ENCODE data around the gene MTHFD1L. TPM values are rescaled to one million over a fixed set of nuclear protein-coding genes. Genes with fewer than 3 reads are reported as not detected.

Gene MTHFD1L
- total RNA-seq, 4 donors from 2014 or later = 4.3 to 23.1 (median 4.7) TPM

DNA sequence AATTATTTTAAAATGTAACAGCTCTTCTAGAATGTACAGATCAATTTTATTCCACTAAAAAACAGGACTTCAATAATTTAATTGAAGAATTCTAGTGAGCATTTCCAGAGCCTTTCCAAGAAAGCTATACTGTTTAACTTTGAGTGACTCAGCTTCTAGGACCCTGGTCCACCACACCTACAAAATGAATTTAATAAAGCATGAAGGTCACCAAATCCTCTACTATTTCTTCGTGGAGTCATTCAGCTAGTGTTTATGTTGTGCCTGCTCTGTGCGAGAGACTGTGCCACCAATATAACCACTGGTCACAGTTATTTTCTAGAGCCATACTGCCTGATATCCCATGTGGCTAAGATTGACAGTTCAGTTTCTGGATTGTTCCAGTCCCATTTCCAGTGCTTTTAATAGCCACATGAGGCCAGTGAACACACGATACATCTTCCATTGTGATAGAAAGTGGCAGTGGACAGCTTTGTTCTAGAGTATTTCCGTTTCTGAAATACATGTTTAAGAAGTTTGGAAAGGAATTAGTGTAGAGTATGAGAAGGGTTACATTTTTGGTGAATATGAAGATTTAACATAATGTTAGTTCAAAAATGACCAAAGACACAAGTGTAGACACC lies 160.7 kb downstream of the MTHFD1L start:
- no peak overlapping the region for H3K27ac ChIP-seq
- no peak overlapping the region for H3K4me3 ChIP-seq
- no peaks in the 10 kb centered on the region for H3K9me3 ChIP-seq
- DNase-seq = no peak
- H3K4me1 ChIP-seq = peaks cover 0 to 12% (median 0%) of the 10 kb centered on the region in 4 donors
- no peaks in the 10 kb centered on the region for H3K27me3 ChIP-seq
- no peak for TF ChIP-seq POLR2A (IDR thresholded peaks at IDR 0.05)
- TF ChIP-seq, protein P1, sequence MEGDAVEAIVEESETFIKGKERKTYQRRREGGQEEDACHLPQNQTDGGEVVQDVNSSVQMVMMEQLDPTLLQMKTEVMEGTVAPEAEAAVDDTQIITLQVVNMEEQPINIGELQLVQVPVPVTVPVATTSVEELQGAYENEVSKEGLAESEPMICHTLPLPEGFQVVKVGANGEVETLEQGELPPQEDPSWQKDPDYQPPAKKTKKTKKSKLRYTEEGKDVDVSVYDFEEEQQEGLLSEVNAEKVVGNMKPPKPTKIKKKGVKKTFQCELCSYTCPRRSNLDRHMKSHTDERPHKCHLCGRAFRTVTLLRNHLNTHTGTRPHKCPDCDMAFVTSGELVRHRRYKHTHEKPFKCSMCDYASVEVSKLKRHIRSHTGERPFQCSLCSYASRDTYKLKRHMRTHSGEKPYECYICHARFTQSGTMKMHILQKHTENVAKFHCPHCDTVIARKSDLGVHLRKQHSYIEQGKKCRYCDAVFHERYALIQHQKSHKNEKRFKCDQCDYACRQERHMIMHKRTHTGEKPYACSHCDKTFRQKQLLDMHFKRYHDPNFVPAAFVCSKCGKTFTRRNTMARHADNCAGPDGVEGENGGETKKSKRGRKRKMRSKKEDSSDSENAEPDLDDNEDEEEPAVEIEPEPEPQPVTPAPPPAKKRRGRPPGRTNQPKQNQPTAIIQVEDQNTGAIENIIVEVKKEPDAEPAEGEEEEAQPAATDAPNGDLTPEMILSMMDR (IDR thresholded peaks at IDR 0.05) = no peak
- H3K36me3 ChIP-seq = no peaks in the 10 kb centered on the region

DNA sequence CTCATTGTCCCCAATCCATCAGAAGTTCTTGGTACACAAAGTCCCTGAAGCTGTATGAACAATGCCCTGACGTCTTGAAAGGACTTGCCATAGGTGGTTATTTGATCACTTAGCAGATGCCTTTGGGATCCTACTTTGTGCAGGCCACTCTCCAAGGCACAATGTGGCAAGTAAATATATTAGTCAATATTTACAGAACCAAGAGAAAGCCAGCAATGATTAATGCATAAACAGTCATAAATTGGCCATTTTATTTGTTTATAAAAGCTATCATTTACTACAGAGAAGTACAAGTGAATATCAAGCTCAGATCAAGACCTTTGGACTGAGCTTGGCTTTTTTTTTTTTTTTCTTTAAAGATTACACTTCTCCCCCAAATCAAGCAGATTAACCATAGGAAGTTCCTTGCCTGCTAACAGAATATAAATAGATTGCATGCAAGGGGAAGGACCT lies 161.8 kb downstream of the MTHFD1L start:
- Histone ChIP-seq H3K9me3 (no peaks in the 10 kb centered on the region), H3K4me3 (no peak overlapping the region), H3K27ac (peak overlapping the region in 2 of 4 donors; percentile 34 to 36), H3K4me1 (peaks cover 0 to 12% (median 0%) of the 10 kb centered on the region in 4 donors), H3K36me3 (no peaks in the 10 kb centered on the region), H3K27me3 (no peaks in the 10 kb centered on the region)
- TF ChIP-seq, protein P1 (IDR thresholded peaks at IDR 0.05) = no peak
- no peak for TF ChIP-seq POLR2A (IDR thresholded peaks at IDR 0.05)
- DNase-seq = no peak

DNA sequence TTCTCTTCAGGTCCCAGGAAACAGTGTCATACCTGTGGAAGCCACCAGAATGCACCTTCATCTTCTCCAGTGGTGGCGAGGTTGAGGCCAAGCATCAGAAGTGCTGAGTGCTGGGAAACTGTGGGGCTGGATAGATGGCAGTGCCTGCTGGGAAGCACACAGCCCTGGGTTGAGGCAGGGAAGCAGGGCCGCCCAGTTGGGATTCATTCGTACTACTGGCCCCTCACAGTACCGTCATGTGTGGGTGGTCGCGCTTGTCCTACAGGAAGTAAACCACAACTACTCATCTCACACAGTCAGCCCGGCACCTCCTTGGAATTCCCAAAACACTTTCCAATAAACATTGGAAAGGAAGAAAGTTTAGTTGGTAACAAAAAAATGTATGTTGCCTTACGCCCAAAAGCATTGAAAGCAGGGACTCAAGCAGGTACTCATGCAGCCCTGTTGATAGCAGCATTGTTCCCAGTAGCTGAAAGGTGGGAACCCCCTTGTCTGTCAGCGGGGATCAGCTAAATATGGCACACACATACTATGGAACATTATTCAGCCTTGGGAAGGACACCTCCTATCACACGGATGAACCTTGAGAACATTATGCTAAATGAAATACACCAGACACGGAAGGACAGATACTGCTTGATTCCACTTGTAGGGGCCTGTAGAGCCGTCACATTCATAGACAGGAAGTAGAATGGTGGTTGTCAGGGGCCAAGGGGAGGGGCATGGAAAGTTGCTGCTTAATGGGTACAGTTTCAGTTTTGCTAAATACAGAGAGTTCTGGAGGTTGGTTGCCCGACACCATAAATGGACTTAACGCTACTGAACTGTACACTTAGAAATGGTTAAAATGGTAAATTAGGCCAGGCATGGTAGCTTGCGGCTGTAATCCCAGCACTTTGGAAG lies 162.7 kb downstream of the MTHFD1L start:
- DNase-seq = no peak
- Histone ChIP-seq H3K27ac (peak overlapping the region in 2 of 4 donors; percentile 34 to 36), H3K4me1 (peaks cover 0 to 12% (median 0%) of the 10 kb centered on the region in 4 donors), H3K9me3 (no peaks in the 10 kb centered on the region), H3K27me3 (no peaks in the 10 kb centered on the region), H3K36me3 (no peaks in the 10 kb centered on the region), H3K4me3 (no peak overlapping the region)
- no peak for TF ChIP-seq POLR2A (IDR thresholded peaks at IDR 0.05)
- TF ChIP-seq, protein P1 (IDR thresholded peaks at IDR 0.05) = peak in 1 of 6 experiments; percentile 7

DNA sequence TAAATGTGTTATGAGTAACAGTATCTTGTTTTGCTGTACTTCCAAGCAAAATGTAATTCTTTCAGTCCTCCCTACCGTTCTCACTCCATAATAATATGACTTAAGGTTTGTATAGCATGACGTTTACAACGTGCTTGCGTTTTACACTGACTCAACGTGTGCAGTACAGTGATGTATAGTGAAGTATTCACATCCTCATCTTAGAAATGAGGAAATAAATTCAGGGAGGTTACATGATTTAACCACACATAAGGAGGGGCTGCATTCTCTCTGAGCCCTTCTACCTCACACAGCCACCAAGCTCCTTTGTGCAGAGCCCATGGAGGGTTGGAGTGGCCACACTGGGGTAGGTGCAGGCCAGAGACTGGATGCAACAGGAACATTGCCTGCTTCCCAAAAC lies 164.5 kb downstream of the MTHFD1L start:
- Histone ChIP-seq H3K36me3 (no peaks in the 10 kb centered on the region), H3K27ac (no peak overlapping the region), H3K4me1 (peaks cover 0 to 12% (median 0%) of the 10 kb centered on the region in 4 donors), H3K27me3 (no peaks in the 10 kb centered on the region), H3K4me3 (no peak overlapping the region), H3K9me3 (no peaks in the 10 kb centered on the region)
- no peak for DNase-seq
- TF ChIP-seq, protein P1 (IDR thresholded peaks at IDR 0.05) = no peak
- no peak for TF ChIP-seq POLR2A (IDR thresholded peaks at IDR 0.05)

DNA sequence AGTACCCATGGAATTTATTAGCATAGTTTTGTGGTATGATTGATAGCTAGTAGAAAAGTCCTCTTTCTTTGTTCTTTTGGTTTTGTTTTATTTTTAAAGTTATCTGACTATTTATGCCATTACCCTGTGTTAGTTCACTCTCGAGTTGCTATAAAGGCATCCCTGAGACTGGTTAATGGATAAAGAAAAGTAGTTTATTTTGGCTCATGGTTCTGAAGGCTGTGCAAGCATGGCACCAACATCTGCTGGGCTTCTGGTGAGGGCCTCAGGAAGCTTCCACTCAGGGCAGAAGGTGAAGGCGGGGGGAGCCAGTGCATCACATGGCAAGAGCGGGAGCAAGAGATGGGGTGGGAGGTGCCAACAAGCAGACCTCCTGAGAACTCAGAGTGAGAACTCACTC lies 166.5 kb downstream of the MTHFD1L start:
- no peaks in the 10 kb centered on the region for H3K9me3 ChIP-seq
- H3K27me3 ChIP-seq = no peaks in the 10 kb centered on the region
- H3K27ac ChIP-seq = no peak overlapping the region
- no peak overlapping the region for H3K4me3 ChIP-seq
- peaks cover 0 to 14% (median 0%) of the 10 kb centered on the region in 4 donors for H3K4me1 ChIP-seq
- no peak for DNase-seq
- H3K36me3 ChIP-seq = no peaks in the 10 kb centered on the region
- no peak for TF ChIP-seq POLR2A (IDR thresholded peaks at IDR 0.05)
- TF ChIP-seq, protein P1 (IDR thresholded peaks at IDR 0.05) = no peak

All from Peyer's patch (tissue), 4 donors.